Measurements from ENCODE around the gene VDAC1. TPM values are rescaled to one million over a fixed set of nuclear protein-coding genes. Genes with fewer than 3 reads are reported as not detected.
"Not testable (repeated sequence)": the region's sequence is repeated elsewhere in the genome, so short reads cannot be mapped to it uniquely, and the experiment has no call there.

The VDAC1 gene
- total and polyA plus RNA-seq, 10 of the 15 experiments (the other 5 are each of a cell fraction or from before 2014, with no cell fraction given), result 245 to 488 (median 349) TPM

- intact Hi-C loops (cut with micrococcal nuclease; ENCODE audit: unreplicated experiment); H3K79me2 ChIP-seq (ENCODE audit: control insufficient read depth, insufficient read depth, low read length); BruUV-seq (replicated peaks); H3K4me3 ChIP-seq; H3K9ac ChIP-seq (ENCODE audit: control insufficient read depth, insufficient read depth, low read length); H3K27me3 ChIP-seq (replicated peaks in 1 of 2; ENCODE audit: control insufficient read depth in 2 of 2, insufficient read depth in 2 of 2, low read length in 1 of 2); H4K20me1 ChIP-seq (ENCODE audit: control insufficient read depth, insufficient read depth); H3K27ac ChIP-seq (ENCODE audit: control insufficient read depth, insufficient read depth); H3K9me3 ChIP-seq (replicated peaks; ENCODE audit: control insufficient read depth, insufficient read depth, low read length); in situ Hi-C loops (cut with MboI); ATAC-seq; H3K4me2 ChIP-seq (ENCODE audit: control insufficient read depth, insufficient read depth); H2AFZ ChIP-seq (ENCODE audit: control insufficient read depth, low read depth, low read length); DNase-seq (ENCODE audit: low read depth, low spot score); FAIRE-seq: not testable (repeated sequence)
- ChIA-PET POLR2A (interaction anchor here (2.6 to 2.9 kb wide), 2 partner anchors 11 to 13 kb away, joined by 11 to 12 read pairs; partner anchors contain the start of gene C5orf15), SMC1A (ENCODE audit: uncharacterized antibody, unreplicated experiment) (interaction anchor here (2.0 to 3.4 kb wide), 2 partner anchors 10 to 19 kb away, joined by 8 to 20 read pairs; no protein-coding TSS in a partner anchor), CTCF (interaction anchor here (1.2 to 2.6 kb wide), 3 partner anchors 9 to 41 kb away, joined by 3 to 8 read pairs (median 7); no protein-coding TSS in a partner anchor), RAD21 (ENCODE audit: unreplicated experiment) (interaction anchor here (3.1 kb wide), 1 partner anchor 14 kb away, joined by 19 read pairs; no protein-coding TSS in a partner anchor)
- Histone ChIP-seq H3K4me1 (ENCODE audit: control insufficient read depth, insufficient read depth, low read length) (peaks cover 13% of the 10 kb centered on the region), H3K36me3 (ENCODE audit: control insufficient read depth in 2 of 2, insufficient read depth in 2 of 2, low read length in 1 of 2) (peaks cover 1 to 11% of the 10 kb centered on the region in 2 experiments; a peak in 1 of 4 replicates)
- WGBS (ENCODE audit: insufficient coverage, insufficient replicate concordance, low lambda C conversion rate, missing lambda C conversion rate), result 96% methylated on average over 1 of the region's 1 CpG
These were observed 48.6 kb downstream of the VDAC1 start for GRCh38 chr5:133956196-133956595.

DNA sequence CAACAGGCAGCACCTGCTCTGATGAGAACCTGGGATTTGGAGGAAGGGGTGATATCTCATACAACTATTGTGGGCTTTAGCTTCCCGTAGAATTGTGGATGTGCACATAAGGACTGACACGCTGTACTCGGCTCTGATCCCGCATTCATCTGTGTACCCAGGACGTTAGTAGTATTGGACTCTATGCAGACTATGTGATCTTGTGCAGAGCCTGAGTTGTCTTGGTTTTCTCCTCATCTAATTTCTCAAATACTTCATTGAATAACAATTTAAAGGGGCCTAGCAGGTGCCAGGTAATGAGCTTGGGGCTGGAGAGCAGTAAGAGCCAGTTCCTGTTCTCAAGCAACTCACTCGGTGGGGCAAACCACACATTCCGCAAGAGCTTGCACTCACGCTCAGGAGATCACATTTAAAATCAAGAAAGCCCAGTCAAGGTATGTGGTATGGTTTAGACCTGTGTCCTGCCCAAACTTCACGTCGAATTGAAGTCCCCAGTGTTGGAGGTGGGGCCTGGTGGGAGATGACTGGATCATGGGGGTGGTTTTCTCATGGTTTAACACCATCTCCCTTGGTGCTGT lies 51.1 kb downstream of the VDAC1 start:
- Histone ChIP-seq H3K9ac (ENCODE audit: control insufficient read depth, insufficient read depth, low read length) (no peak overlapping the region), H2AFZ (ENCODE audit: control insufficient read depth, low read depth, low read length) (no peak overlapping the region), H3K27ac (ENCODE audit: control insufficient read depth, insufficient read depth) (no peak overlapping the region), H4K20me1 (ENCODE audit: control insufficient read depth, insufficient read depth) (no peaks in the 10 kb centered on the region), H3K27me3 (replicated peaks in 1 of 2; ENCODE audit: control insufficient read depth in 2 of 2, insufficient read depth in 2 of 2, low read length in 1 of 2) (no peaks in the 10 kb centered on the region), H3K9me3 (replicated peaks; ENCODE audit: control insufficient read depth, insufficient read depth, low read length) (no peaks in the 10 kb centered on the region), H3K4me1 (ENCODE audit: control insufficient read depth, insufficient read depth, low read length) (peaks cover 13% of the 10 kb centered on the region), H3K36me3 (ENCODE audit: control insufficient read depth in 2 of 2, insufficient read depth in 2 of 2, low read length in 1 of 2) (peaks cover 1 to 11% of the 10 kb centered on the region in 2 experiments; a peak in 1 of 4 replicates), H3K4me2 (ENCODE audit: control insufficient read depth, insufficient read depth) (no peak overlapping the region), H3K79me2 (ENCODE audit: control insufficient read depth, insufficient read depth, low read length) (peaks cover 3% of the 10 kb centered on the region), H3K4me3 (no peak overlapping the region)
- RAD21 ChIA-PET (ENCODE audit: unreplicated experiment), result no interaction called here
- in situ Hi-C loops (cut with MboI) (no loop called here), intact Hi-C loops (cut with micrococcal nuclease; ENCODE audit: unreplicated experiment) (no loop called here)
- WGBS (ENCODE audit: insufficient coverage, insufficient replicate concordance, low lambda C conversion rate, missing lambda C conversion rate), result 87% methylated on average over 10 of the region's 10 CpGs
- ATAC-seq (no peak), DNase-seq (ENCODE audit: low read depth, low spot score) (no peak), FAIRE-seq (no peak)
- no TSS peak for BruUV-seq (replicated peaks)
- POLR2A ChIA-PET, result interaction anchor here (1.6 kb wide), 1 partner anchor 15 kb away, joined by 5 read pairs; no protein-coding TSS in a partner anchor
- CTCF ChIA-PET, result interaction anchor here (0.9 to 1.9 kb wide), 2 partner anchors 9 to 472 kb away, joined by 4 to 8 read pairs; no protein-coding TSS in a partner anchor
- SMC1A ChIA-PET (ENCODE audit: uncharacterized antibody, unreplicated experiment), result interaction anchor here (1.1 to 2.6 kb wide), 6 partner anchors 9 to 43 kb away, joined by 3 to 10 read pairs (median 4); no protein-coding TSS in a partner anchor
- TF ChIP-seq ATF3 (IDR thresholded peaks at IDR 0.05; ENCODE audit: borderline replicate concordance, extremely low read depth, low read depth, low read length), result no peak
- no peak for TF ChIP-seq HDAC2 (IDR thresholded peaks at IDR 0.05)
- TF ChIP-seq SIN3A (IDR thresholded peaks at IDR 0.05; ENCODE audit: low read depth, low read length), result no peak
- no peak for TF ChIP-seq CREB1 (IDR thresholded peaks at IDR 0.05; ENCODE audit: low read depth)
- no peak for TF ChIP-seq RCOR1 (conservative IDR thresholded peaks at IDR 0.05; ENCODE audit: low read depth, low read length)
- TF ChIP-seq ZNF207 (IDR thresholded peaks at IDR 0.05; ENCODE audit: borderline replicate concordance), result no peak
- TF ChIP-seq KLF5 (IDR thresholded peaks at IDR 0.05; ENCODE audit: partially characterized antibody), result no peak
- no peak for TF ChIP-seq TAF1 (IDR thresholded peaks at IDR 0.05; ENCODE audit: borderline replicate concordance, low read depth, low read length)
- TF ChIP-seq FOS (IDR thresholded peaks at IDR 0.05; ENCODE audit: borderline replicate concordance, extremely low read depth, insufficient read length), result no peak
- TF ChIP-seq MYB (IDR thresholded peaks at IDR 0.05; ENCODE audit: borderline replicate concordance, low read depth, low read length), result no peak
- TF ChIP-seq, protein P1, sequence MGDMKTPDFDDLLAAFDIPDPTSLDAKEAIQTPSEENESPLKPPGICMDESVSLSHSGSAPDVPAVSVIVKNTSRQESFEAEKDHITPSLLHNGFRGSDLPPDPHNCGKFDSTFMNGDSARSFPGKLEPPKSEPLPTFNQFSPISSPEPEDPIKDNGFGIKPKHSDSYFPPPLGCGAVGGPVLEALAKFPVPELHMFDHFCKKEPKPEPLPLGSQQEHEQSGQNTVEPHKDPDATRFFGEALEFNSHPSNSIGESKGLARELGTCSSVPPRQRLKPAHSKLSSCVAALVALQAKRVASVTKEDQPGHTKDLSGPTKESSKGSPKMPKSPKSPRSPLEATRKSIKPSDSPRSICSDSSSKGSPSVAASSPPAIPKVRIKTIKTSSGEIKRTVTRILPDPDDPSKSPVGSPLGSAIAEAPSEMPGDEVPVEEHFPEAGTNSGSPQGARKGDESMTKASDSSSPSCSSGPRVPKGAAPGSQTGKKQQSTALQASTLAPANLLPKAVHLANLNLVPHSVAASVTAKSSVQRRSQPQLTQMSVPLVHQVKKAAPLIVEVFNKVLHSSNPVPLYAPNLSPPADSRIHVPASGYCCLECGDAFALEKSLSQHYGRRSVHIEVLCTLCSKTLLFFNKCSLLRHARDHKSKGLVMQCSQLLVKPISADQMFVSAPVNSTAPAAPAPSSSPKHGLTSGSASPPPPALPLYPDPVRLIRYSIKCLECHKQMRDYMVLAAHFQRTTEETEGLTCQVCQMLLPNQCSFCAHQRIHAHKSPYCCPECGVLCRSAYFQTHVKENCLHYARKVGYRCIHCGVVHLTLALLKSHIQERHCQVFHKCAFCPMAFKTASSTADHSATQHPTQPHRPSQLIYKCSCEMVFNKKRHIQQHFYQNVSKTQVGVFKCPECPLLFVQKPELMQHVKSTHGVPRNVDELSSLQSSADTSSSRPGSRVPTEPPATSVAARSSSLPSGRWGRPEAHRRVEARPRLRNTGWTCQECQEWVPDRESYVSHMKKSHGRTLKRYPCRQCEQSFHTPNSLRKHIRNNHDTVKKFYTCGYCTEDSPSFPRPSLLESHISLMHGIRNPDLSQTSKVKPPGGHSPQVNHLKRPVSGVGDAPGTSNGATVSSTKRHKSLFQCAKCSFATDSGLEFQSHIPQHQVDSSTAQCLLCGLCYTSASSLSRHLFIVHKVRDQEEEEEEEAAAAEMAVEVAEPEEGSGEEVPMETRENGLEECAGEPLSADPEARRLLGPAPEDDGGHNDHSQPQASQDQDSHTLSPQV (IDR thresholded peaks at IDR 0.05), result no peak
- no peak for TF ChIP-seq NFYA (IDR thresholded peaks at IDR 0.05; ENCODE audit: borderline replicate concordance, low read depth, low read length)
- no peak for TF ChIP-seq DPF2 (IDR thresholded peaks at IDR 0.05)
